MM.1S (cell line): ENCODE data around the gene ATMIN.

Source experiments
- DNase-seq: peaks from one replicate; pipeline ENCODE4 v3.0.0-alpha.2; 2015
- H2AFZ ChIP-seq: fragments of 300-600 bp; sonication (generic); 2 replicates; pipeline ENCODE4 v1.6.0; 2016; ENCODE audit warnings: antibody characterized with exemption, low read length
- H3F3A ChIP-seq: fragments of 300-600 bp; sonication (generic); 2 replicates; pipeline ENCODE4 v1.6.1; 2016; ENCODE audit warnings: mild to moderate bottlenecking, antibody characterized with exemption, low read length, moderate library complexity, mixed read lengths; ENCODE audit not compliant: insufficient read depth
- H3K27ac ChIP-seq: fragments of 300-600 bp; sonication (generic); 2 replicates; pipeline ENCODE4 v1.5.1; 2016; ENCODE audit warnings: mild to moderate bottlenecking, low read length
- H3K27me3 ChIP-seq: fragments of 300-600 bp; sonication (generic); replicated peaks from 2 replicates; pipeline ENCODE4 v1.6.0; 2016; ENCODE audit warnings: low read length; ENCODE audit not compliant: insufficient read depth
- H3K36me3 ChIP-seq: fragments of 300-600 bp; sonication (generic); replicated peaks from 2 replicates; pipeline ENCODE4 v1.6.1; 2016; ENCODE audit warnings: mild to moderate bottlenecking, low read length, mixed read lengths; ENCODE audit not compliant: insufficient read depth
- H3K4me1 ChIP-seq: fragments of 300-600 bp; sonication (generic); 2 replicates; pipeline ENCODE4 v1.6.1; 2016; ENCODE audit warnings: low read length, mixed read lengths
- H3K4me2 ChIP-seq: fragments of 300-600 bp; sonication (generic); 2 replicates; pipeline ENCODE4 v1.6.0; 2016; ENCODE audit warnings: low read depth, low read length
- H3K4me3 ChIP-seq: fragments of 300-600 bp; sonication (generic); 2 replicates; pipeline ENCODE4 v1.5.1; 2016; ENCODE audit warnings: low read length, mixed read lengths
- H3K79me2 ChIP-seq: fragments of 300-600 bp; sonication (generic); 2 replicates; pipeline ENCODE4 v1.6.1; 2016; ENCODE audit warnings: mixed run types, low read length, mixed read lengths
- H3K9ac ChIP-seq: fragments of 300-600 bp; sonication (generic); 2 replicates; pipeline ENCODE4 v1.6.1; 2016; ENCODE audit warnings: low read length, mixed read lengths
- H3K9me2 ChIP-seq: fragments of 300-600 bp; sonication (generic); replicated peaks from 2 replicates; pipeline ENCODE4 v1.6.1; 2016; ENCODE audit warnings: mild to moderate bottlenecking, low read length, mixed read lengths; ENCODE audit not compliant: insufficient read depth
- H3K9me3 ChIP-seq: fragments of 300-600 bp; sonication (generic); replicated peaks from 2 replicates; pipeline ENCODE4 v1.6.1; 2016; ENCODE audit warnings: mild to moderate bottlenecking, low read length, mixed read lengths; ENCODE audit not compliant: insufficient read depth
- H4K20me1 ChIP-seq: fragments of 300-600 bp; sonication (generic); 2 replicates; pipeline ENCODE4 v1.6.1; 2016; ENCODE audit warnings: mild to moderate bottlenecking, low read length, moderate library complexity, mixed read lengths; ENCODE audit not compliant: insufficient read depth
- EZH2 ChIP-seq: fragments of 300-600 bp; sonication (generic); optimal IDR thresholded peaks from 2 replicates; pipeline ENCODE3; 2017; ENCODE audit warnings: low read depth, mild to moderate bottlenecking, antibody characterized with exemption, low read length, mixed read lengths
- EZH2phosphoT487 ChIP-seq: fragments of 300-600 bp; sonication (generic); IDR thresholded peaks from 2 replicates; pipeline ENCODE4 v1.6.1; 2018; ENCODE audit warnings: antibody characterized with exemption, low read length
- TF ChIP-seq, protein P1 (sequence below): fragments of 300-600 bp; sonication (generic); IDR thresholded peaks from 2 replicates; pipeline ENCODE4 v1.5.1; 2016; ENCODE audit warnings: antibody characterized with exemption, low read length, mixed read lengths

The ATMIN gene

DNA sequence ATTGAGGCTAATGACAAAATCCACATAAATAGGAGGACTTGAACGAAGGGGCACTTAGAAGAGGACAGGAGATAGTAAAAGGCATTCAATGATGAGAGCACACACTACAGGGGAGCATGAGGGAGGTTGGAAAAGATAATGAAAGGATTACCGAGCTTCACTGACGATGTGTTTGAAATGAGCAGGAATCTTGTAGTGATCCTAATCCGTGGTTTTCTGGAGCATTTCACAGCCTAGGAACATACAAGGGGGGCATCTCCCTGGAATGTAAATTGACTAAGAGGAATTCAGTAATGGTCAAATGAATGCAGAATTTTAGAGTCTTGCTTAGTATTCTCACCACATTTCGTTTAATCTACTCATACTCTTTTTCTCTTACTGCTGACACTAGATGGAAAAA lies 5.2 kb downstream of the ATMIN start:
- Histone ChIP-seq H3F3A (no peaks in the 10 kb centered on the region), H2AFZ (no peak overlapping the region), H3K4me2 (no peak overlapping the region), H3K4me3 (no peak overlapping the region), H3K4me1 (no peaks in the 10 kb centered on the region), H3K9me2 (no peaks in the 10 kb centered on the region), H3K9me3 (no peaks in the 10 kb centered on the region), H3K27ac (no peak overlapping the region), H3K27me3 (no peaks in the 10 kb centered on the region), H3K36me3 (no peaks in the 10 kb centered on the region), H3K79me2 (peaks cover 15% of the 10 kb centered on the region), H3K9ac (no peak overlapping the region), H4K20me1 (no peaks in the 10 kb centered on the region)
- TF ChIP-seq, protein P1, sequence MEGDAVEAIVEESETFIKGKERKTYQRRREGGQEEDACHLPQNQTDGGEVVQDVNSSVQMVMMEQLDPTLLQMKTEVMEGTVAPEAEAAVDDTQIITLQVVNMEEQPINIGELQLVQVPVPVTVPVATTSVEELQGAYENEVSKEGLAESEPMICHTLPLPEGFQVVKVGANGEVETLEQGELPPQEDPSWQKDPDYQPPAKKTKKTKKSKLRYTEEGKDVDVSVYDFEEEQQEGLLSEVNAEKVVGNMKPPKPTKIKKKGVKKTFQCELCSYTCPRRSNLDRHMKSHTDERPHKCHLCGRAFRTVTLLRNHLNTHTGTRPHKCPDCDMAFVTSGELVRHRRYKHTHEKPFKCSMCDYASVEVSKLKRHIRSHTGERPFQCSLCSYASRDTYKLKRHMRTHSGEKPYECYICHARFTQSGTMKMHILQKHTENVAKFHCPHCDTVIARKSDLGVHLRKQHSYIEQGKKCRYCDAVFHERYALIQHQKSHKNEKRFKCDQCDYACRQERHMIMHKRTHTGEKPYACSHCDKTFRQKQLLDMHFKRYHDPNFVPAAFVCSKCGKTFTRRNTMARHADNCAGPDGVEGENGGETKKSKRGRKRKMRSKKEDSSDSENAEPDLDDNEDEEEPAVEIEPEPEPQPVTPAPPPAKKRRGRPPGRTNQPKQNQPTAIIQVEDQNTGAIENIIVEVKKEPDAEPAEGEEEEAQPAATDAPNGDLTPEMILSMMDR = no peak
- no peak for TF ChIP-seq EZH2phosphoT487
- no peak for TF ChIP-seq EZH2
- DNase-seq = no peak

DNA sequence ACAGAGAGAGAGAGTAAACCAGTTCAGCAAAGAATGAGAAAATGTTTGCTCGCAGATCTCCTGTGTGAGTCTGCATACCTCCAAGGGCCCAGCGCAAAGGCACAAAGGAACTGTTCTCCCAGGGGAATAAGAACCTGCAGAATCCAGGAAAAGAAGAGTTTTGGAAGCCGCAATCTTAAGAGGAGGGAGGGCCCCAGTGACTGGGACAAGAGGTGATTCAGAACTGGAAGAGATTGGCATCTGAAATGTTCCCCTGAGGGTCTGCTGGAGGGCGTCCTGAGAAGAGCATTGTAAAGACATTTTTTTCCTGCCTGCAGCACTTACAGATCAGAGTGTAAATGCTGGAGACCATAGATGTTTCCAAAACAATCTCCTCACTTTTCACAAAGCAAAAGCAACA lies 6.1 kb downstream of the ATMIN start:
- Histone ChIP-seq H2AFZ (no peak overlapping the region), H4K20me1 (no peaks in the 10 kb centered on the region), H3K9ac (no peak overlapping the region), H3K9me3 (no peaks in the 10 kb centered on the region), H3K79me2 (peaks cover 11% of the 10 kb centered on the region), H3K27ac (no peak overlapping the region), H3K9me2 (no peaks in the 10 kb centered on the region), H3K4me2 (no peak overlapping the region), H3K4me1 (no peaks in the 10 kb centered on the region), H3K4me3 (no peak overlapping the region), H3K27me3 (no peaks in the 10 kb centered on the region), H3K36me3 (no peaks in the 10 kb centered on the region), H3F3A (no peaks in the 10 kb centered on the region)
- DNase-seq = no peak
- no peak for TF ChIP-seq EZH2phosphoT487
- TF ChIP-seq, protein P1 = no peak
- TF ChIP-seq EZH2 = no peak

- DNase-seq = no peak
- Histone ChIP-seq H3K9me2 (no peaks in the 10 kb centered on the region), H3K9me3 (no peaks in the 10 kb centered on the region), H3K79me2 (0 out of 2 replicates have a peak, but pooled peaks cover 4% of the 10 kb centered on the region), H3K9ac (no peak overlapping the region), H3K27me3 (no peaks in the 10 kb centered on the region), H3K27ac (no peak overlapping the region), H3K4me1 (no peaks in the 10 kb centered on the region), H4K20me1 (no peaks in the 10 kb centered on the region), H3K4me3 (no peak overlapping the region), H3K36me3 (no peaks in the 10 kb centered on the region), H3F3A (no peaks in the 10 kb centered on the region), H2AFZ (no peak overlapping the region), H3K4me2 (no peak overlapping the region)
- TF ChIP-seq EZH2 (no peak), EZH2phosphoT487 (no peak)
- TF ChIP-seq, protein P1 = no peak
These were observed 7.2 kb downstream of the ATMIN start for GRCh38 chr16:81042821-81043220.
